Right hindlimb (tissue), 1 donor: ENCODE measurements around the gene PEX14.
A peak's percentile ranks its signal among the peaks of the same experiment; 100 is the strongest.

Experiments
- DNase-seq: peaks from one replicate; pipeline ENCODE4 v3.0.0-alpha.2; 2018

Gene PEX14

GRCh38 chr1:10520952-10521351 lies 46.2 kb downstream of the PEX14 start:
- no peak for DNase-seq

- no peak for DNase-seq
These were observed 46.9 kb downstream of the PEX14 start for GRCh38 chr1:10521537-10522157.

- DNase-seq, result no peak
These were observed 47.6 kb downstream of the PEX14 start for GRCh38 chr1:10522322-10522860.

- no peak for DNase-seq
These were observed 50.5 kb downstream of the PEX14 start for GRCh38 chr1:10525208-10525607.

GRCh38 chr1:10528066-10529014 lies 53.6 kb downstream of the PEX14 start:
- no peak for DNase-seq

- no peak for DNase-seq
These were observed 54.3 kb downstream of the PEX14 start for GRCh38 chr1:10529091-10529490.

DNA sequence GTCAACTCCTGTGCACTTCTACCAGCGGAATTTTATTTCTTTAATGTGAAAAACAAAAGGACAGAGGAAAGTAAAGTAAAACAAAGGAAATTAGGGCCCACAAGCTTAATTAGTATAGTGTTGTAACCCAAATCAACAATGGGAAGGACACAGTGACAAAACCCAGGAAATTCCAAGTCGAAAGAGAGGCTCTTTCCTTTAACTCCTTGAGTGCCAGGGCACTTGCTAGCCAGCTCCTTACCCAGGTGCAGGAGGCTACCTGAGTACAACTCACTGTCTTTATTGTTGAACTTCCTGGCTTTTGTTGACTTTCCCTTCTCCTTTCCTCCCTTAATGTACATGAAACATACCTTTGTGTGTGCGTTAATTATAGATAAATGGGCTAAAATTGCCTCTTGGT lies 55.0 kb downstream of the PEX14 start:
- DNase-seq, result no peak

- DNase-seq, result peak; percentile 70
These were observed 55.6 kb downstream of the PEX14 start for GRCh38 chr1:10530281-10530740.

DNA sequence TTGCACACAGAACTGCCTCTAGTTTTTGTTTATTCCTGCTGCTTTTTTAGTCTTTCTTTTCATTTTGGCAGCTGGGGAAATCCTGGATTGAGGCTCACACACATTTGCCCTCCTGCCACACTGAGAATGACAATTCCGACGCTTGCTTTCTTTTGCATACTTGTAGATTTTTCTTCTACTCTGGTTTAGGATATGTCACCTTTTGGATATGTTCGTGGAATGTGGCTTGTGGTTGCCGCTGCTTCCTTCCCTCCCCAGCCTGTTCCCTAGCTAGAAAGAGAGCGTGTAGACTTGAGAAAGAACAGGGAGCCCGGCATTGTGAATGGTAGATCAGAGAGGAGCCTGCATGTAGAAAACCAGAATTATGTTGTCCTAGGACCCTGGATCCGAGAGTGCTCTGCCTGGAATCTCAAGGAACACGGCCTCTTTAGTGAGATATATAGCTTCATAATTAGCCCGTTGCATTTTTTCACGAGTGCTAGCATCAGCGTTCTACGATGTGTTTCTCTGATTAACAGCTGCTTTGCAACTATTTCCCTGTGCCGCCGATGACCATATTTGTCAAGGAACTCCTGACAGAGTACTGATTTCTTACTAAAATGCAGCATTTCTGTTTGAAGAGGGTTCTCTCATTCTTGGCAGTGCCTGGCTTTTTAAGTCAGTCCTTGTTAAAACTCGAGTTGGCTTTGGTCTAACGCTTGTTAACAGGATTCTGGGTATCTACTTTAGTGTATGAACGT lies 56.2 kb downstream of the PEX14 start:
- no peak for DNase-seq

- DNase-seq, result no peak
These were observed 57.6 kb downstream of the PEX14 start for GRCh38 chr1:10532362-10532761.

DNA sequence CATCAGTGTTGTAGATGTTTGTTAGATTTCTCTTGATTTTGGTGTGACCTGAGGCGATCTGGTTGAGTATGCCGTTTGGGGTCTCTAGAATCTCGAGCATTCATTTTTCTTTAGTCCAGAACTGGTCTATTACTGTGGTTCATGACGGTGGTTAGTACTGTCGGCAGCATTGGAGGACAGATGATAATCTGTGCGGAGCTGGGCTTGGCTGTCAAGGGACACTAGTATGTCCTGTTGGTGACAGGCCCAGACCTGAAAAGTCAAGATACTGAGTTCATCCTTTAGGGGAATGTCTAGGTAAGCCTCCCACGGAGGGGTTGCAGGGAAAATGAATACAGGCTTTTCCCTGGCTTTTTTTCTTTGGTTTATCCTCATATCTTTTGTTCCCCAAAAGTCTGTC lies 59.8 kb downstream of the PEX14 start:
- DNase-seq, result no peak

DNA sequence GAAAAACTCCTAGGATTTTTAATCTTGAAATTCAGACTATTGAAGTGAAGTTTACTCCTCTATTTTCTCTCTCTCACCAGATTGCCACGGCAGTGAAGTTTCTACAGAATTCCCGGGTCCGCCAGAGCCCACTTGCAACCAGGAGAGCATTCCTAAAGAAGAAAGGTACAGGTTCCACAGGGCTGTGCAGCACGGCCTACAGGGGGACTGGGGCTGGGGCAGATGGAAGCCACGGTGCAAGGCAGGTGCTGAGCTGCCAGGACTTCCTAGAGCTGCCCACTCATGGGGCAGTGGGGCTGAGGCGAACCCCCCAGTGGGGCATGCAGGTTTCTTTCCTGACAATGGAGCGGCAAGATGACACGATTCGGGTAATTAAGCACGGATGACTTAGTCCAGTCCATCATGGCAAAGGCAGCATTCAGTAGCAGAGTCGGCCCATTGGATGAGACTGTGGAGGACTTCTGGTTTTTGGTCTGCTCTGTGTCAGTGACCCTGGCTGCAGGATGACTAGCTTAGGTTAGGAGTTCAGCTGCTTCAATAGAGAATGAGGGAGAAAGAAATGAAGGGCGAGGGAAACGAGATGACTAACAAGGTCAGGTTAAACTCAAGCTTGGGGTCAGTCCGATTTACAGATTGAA lies 61.5 kb downstream of the PEX14 start:
- DNase-seq, result no peak

DNA sequence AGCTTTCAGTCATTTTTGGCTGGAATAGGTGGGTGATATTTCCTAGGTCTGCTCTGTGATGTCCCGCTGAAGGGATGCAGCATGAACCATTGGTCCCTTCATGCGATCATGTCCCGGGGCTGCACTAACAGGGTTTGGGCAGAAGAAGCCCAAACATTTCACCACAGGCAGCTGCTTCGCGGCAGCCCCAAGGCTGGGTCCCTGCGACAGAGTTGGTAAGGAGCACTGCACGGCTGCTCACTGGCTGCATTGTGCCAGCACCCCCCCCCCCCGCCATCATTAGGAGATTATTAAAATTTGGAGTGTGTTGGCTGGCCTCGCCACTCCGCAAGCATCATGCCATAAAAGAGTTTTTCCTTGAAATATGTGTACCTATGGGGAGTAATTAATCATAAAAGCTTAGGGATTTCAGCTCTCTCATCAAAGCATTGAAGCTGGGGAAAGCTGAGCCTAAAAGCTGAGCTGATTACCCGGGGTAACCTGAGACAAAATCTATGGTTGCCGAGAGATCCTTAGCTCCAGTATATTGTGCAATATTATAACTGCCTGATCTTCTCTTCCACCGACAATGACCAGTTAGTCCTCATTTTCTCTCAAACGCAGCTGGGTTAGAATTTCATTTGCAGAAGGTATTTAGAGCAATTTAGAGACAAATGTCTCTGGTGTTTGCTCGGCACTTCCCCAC lies 62.5 kb downstream of the PEX14 start:
- no peak for DNase-seq

GRCh38 chr1:10538646-10539355 lies 64.1 kb downstream of the PEX14 start:
- peak; percentile 47 for DNase-seq

DNA sequence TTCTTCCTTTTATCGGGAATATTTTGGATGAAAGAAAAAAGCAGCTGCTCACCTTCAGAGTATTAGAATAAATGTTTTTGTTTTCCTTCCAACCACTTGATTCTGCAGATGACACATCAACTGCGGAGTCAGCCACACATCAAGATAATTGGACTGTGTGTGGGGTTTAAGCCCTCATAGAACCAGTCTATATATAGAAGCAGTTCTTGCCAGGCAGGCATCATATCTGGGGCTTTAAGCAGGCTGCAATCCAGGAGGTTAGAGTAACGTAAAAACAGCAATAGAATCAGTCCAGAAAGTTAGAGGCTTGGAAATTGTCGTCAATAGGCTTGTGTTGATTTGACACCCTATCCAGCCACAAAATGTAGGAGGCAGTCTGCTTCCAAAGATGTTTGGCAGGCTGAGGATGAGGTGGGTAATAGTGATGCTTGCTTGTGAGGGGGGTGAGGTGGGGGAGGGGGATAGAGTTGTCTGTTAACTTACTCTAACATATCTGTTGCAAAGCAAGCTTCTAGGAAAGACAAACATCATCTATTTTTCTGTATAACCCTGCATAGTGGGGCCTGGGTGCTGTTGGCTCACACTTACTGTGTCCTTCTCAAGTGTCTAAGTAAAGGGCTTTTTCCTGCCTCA lies 64.8 kb downstream of the PEX14 start:
- no peak for DNase-seq

- peak; percentile 52 for DNase-seq
These were observed 65.7 kb downstream of the PEX14 start for GRCh38 chr1:10540277-10541005.

DNA sequence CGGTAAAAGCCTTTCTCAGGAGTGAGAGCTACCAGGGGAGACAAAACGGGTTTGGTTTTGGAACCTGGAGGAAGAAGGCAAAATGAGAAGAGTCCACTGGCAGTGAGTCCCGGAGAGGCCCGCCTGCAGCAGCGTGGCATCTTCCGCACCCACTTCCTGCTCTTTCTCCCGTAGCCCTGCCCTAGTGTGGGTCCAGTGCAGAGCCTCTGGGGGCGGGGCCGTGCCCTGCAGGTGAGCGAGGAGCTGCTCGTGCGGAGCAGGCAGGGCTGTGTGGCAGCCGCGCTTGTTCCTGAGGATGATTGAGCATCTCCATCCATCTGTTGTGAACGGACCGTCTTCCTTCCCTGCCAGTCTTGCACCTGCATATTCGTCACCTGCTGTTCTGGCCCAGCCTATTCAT lies 66.5 kb downstream of the PEX14 start:
- DNase-seq, result no peak

GRCh38 chr1:10544239-10544638 lies 69.5 kb downstream of the PEX14 start:
- no peak for DNase-seq

DNA sequence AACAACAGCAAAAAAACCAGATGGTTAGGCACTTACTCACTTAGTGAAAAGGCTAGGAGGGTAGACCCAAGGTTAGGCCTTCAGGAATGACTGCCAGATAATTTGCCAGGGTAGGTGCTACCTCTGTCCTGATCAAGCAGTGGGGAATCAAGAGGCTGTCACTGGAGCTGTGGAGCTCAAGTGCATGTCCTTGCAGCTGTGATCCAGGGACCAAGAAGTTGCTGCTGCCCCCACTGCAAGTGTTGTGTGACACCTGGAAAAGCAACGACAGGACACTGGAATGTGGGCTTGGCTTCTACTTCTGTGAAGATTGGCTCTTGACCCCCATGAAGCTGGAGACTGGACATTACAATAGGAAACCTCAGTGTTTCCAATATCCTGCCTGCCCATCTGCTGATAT lies 72.1 kb downstream of the PEX14 start:
- no peak for DNase-seq
